GM23338 (cell line): ENCODE results near the gene PRPF18. TPM values are rescaled to one million over a fixed set of nuclear protein-coding genes. Genes with fewer than 3 reads are reported as not detected.

ENCODE experiments used
- ATAC-seq: fragments of 200-7000 bp; cut with Tn5 transposase; 3 replicates; pipeline ENCODE4 v1.9.1; 2020
- DNase-seq: peaks from one replicate; pipeline ENCODE4 v3.0.0-alpha.2; 2015; ENCODE audit warnings: low spot score
- H2AFZ ChIP-seq: fragments of 200-600 bp; sonication (generic); 2 replicates; pipeline ENCODE4 v1.8.0; 2016; ENCODE audit warnings: antibody characterized with exemption, mild to moderate bottlenecking, moderate library complexity
- H3F3A ChIP-seq: fragments of 200-600 bp; sonication (generic); replicated peaks from 2 replicates; pipeline ENCODE4 v1.8.0; 2017; ENCODE audit warnings: antibody characterized with exemption, mixed run types, low read depth
- H3K27ac ChIP-seq: fragments of 200-600 bp; sonication (generic); 2 replicates; pipeline ENCODE4 v1.6.1; 2016; ENCODE audit warnings: low read depth
- H3K27me3 ChIP-seq: fragments of 200-600 bp; sonication (generic); 2 replicates; pipeline ENCODE4 v1.8.0; 2016; ENCODE audit warnings: mild to moderate bottlenecking, mixed run types, moderate library complexity; ENCODE audit not compliant: insufficient read depth
- H3K36me3 ChIP-seq: fragments of 200-600 bp; sonication (generic); 2 replicates; pipeline ENCODE4 v1.8.0; 2016; ENCODE audit warnings: mild to moderate bottlenecking; ENCODE audit not compliant: insufficient read depth
- H3K4me1 ChIP-seq: fragments of 200-600 bp; sonication (generic); 2 replicates; pipeline ENCODE4 v1.8.0; 2016; ENCODE audit warnings: mild to moderate bottlenecking, moderate library complexity; ENCODE audit not compliant: insufficient read depth
- H3K4me2 ChIP-seq: fragments of 200-600 bp; sonication (generic); 2 replicates; pipeline ENCODE4 v1.7.1; 2017; ENCODE audit warnings: mixed run types
- H3K4me3 ChIP-seq: fragments of 200-600 bp; sonication (generic); 2 replicates; pipeline ENCODE4 v1.6.1; 2016; ENCODE audit warnings: mixed run types
- H3K79me2 ChIP-seq: fragments of 200-600 bp; sonication (generic); replicated peaks from 2 replicates; pipeline ENCODE4 v1.8.0; 2017; ENCODE audit warnings: mild to moderate bottlenecking; ENCODE audit not compliant: insufficient read depth
- H3K9me2 ChIP-seq: fragments of 200-600 bp; sonication (generic); 2 replicates; pipeline ENCODE4 v1.8.0; 2017; ENCODE audit not compliant: insufficient read depth
- H4K20me1 ChIP-seq: fragments of 200-600 bp; sonication (generic); replicated peaks from 2 replicates; pipeline ENCODE4 v1.8.0; 2017; ENCODE audit warnings: mild to moderate bottlenecking; ENCODE audit not compliant: insufficient read depth
- H3K27ac Mint-ChIP-seq: 2 replicates; pipeline ENCODE4 v1.8.0; 2020; ENCODE audit warnings: inconsistent platforms, mild to moderate bottlenecking, moderate library complexity, mixed read lengths
- H3K27me3 Mint-ChIP-seq: 3 replicates; pipeline ENCODE4 v1.8.0; 2022; ENCODE audit warnings: low read depth, mild to moderate bottlenecking, moderate library complexity, mixed read lengths, inconsistent platforms; ENCODE audit not compliant: insufficient read depth, poor library complexity
- H3K36me3 Mint-ChIP-seq: 3 replicates; pipeline ENCODE4 v1.8.0; 2021; ENCODE audit warnings: low read depth, mild to moderate bottlenecking, inconsistent platforms, moderate library complexity, mixed read lengths
- H3K4me1 Mint-ChIP-seq: 3 replicates; pipeline ENCODE4 v1.8.0; 2020; ENCODE audit warnings: mild to moderate bottlenecking, inconsistent platforms, mixed read lengths
- H3K4me3 Mint-ChIP-seq: 3 replicates; pipeline ENCODE4 v1.8.0; 2021; ENCODE audit warnings: moderate library complexity, mild to moderate bottlenecking, inconsistent platforms, mixed read lengths
- H3K9me3 Mint-ChIP-seq: 3 replicates; pipeline ENCODE4 v1.8.0; 2020; ENCODE audit warnings: moderate library complexity, mild to moderate bottlenecking, inconsistent platforms, mixed read lengths
- CREB1 ChIP-seq: fragments of 250-450 bp; sonication (Bioruptor Pico); IDR thresholded peaks from 2 replicates; pipeline ENCODE4 v1.5.0; 2020; ENCODE audit warnings: low read depth, mild to moderate bottlenecking, moderate library complexity
- EZH2 ChIP-seq: fragments of 200-600 bp; sonication (generic); IDR thresholded peaks from one replicate; pipeline ENCODE4 v1.8.0; 2017; ENCODE audit warnings: antibody characterized with exemption, mild to moderate bottlenecking, low read depth; ENCODE audit not compliant: unreplicated experiment
- EZH2phosphoT487 ChIP-seq: fragments of 200-600 bp; sonication (generic); IDR thresholded peaks from one replicate; pipeline ENCODE4 v1.8.1; 2018; ENCODE audit warnings: antibody characterized with exemption; ENCODE audit not compliant: unreplicated experiment
- NANOG ChIP-seq: IDR thresholded peaks from 2 replicates; pipeline ENCODE4 v1.6.1; 2016; ENCODE audit warnings: antibody characterized with exemption, borderline replicate concordance
- POLR2AphosphoS5 ChIP-seq: IDR thresholded peaks from 2 replicates; pipeline ENCODE4 v1.6.1; 2016; ENCODE audit warnings: antibody characterized with exemption, low read depth
- STAT1 ChIP-seq: IDR thresholded peaks from one replicate; pipeline ENCODE4 v1.6.1; 2016; ENCODE audit warnings: antibody characterized with exemption; ENCODE audit not compliant: unreplicated experiment
- long read RNA-seq: library from polyadenylated mRNA; unstranded; transcript quantifications from one replicate; pipeline ENCODE4 v2.0.0, GENCODE V29; 2020; ENCODE audit not compliant: unreplicated experiment
- polyA plus RNA-seq: library from polyadenylated mRNA; unstranded; fragments of >200 nt; fragmentation: Nextera tagmentation; extraction: Ambion mirVana; gene quantifications from 2 replicates; pipeline ENCODE4 v1.2.1, GENCODE V29; 2016
- total RNA-seq: library from RNA; depleted of rRNA; stranded (reverse); fragments of >200 nt; shearing (Covaris generic); gene quantifications from 2 replicates; pipeline ENCODE4 v1.2.3, GENCODE V29; 2014; rRNA removed
- TF ChIP-seq, protein P1 (sequence below), 2 experiments: fragments of 200-600 bp in 1 of 2; sonication (generic) in 1 of 2; conservative IDR thresholded peaks; 2 replicates each; pipeline versions ENCODE4 v1.5.1 to v1.6.1; 2016 to 2017; ENCODE audit warnings: antibody characterized with exemption in 2 of 2, low read depth in 2 of 2, mild to moderate bottlenecking in 2 of 2, moderate library complexity in 1 of 2
- TF ChIP-seq, protein P2 (sequence below): IDR thresholded peaks from 2 replicates; pipeline ENCODE4 v1.6.1; 2016; ENCODE audit warnings: antibody characterized with exemption
- TF ChIP-seq, protein P3 (sequence below): IDR thresholded peaks from one replicate; pipeline ENCODE4 v1.6.1; 2018; ENCODE audit warnings: antibody characterized with exemption; ENCODE audit not compliant: unreplicated experiment
- TF ChIP-seq, protein P4 (sequence below): fragments of 250-450 bp; sonication (Bioruptor Pico); IDR thresholded peaks from 2 replicates; pipeline ENCODE4 v1.5.0; 2020; ENCODE audit warnings: mild to moderate bottlenecking, moderate library complexity

PRPF18 gene, protein sequence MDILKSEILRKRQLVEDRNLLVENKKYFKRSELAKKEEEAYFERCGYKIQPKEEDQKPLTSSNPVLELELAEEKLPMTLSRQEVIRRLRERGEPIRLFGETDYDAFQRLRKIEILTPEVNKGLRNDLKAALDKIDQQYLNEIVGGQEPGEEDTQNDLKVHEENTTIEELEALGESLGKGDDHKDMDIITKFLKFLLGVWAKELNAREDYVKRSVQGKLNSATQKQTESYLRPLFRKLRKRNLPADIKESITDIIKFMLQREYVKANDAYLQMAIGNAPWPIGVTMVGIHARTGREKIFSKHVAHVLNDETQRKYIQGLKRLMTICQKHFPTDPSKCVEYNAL
- total RNA-seq (13.5 and 17.2 TPM in 2 replicates), polyA plus RNA-seq (12.4 and 15.1 TPM in 2 replicates)
- long read RNA-seq, transcript PRPF18-202 (10 exons, 1,717 nt), result major isoform, 8 of 12 reads
- long read RNA-seq, partial matches to known transcripts, result 3 of 12 reads
- long read RNA-seq, other reads (novel, unspliced or antisense), result 1 of 12 reads

DNA sequence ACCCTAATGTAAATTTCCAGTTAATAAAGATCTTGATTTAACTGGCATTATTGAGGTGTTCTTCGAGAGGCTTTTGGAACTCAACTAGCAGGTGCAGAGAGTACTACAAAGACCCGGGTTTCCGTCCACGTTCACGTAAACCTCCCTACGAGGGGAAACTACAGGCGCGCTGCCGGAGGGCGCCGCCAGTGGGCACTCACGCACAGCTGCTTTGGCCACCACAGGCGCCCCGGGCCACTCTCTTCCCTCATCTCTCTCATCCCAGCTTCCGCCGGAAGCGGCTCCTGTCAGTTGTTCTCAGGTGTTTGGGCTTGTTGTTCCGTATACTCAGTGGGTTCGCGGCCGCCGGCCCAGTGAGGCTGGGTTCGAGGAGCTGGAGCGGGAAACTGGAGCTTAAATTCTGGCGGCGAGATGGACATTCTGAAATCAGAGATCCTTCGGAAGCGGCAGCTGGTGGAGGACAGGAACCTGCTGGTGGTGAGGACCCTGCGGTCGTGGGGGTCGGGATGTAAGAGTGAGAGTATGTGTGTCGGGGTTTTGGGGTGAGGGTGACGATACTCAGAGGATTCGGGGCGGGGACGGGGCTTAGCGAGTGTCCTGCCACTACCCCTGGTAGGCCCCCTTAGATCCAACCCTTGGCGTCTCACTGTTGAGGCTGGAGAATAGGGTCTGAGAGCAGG lies at the start of gene PRPF18:
Gene PRPF18, plus strand, starts transcription at position 290 of the 680 bp plus-strand sequence. Its CDS starts 122 bp downstream, at position 412.
- H3K27ac ChIP-seq, result no peak within 1 kb of the TSS
- H3K27me3 ChIP-seq, result no peaks in the 10 kb centered on the region
- H3K36me3 Mint-ChIP-seq, result no peaks in the 10 kb centered on the region
- TF ChIP-seq EZH2, result no peak
- no peak for TF ChIP-seq EZH2phosphoT487
- peak; percentile 65 for TF ChIP-seq CREB1 (CRISPR knock-in tag)
- TF ChIP-seq, protein P1, sequence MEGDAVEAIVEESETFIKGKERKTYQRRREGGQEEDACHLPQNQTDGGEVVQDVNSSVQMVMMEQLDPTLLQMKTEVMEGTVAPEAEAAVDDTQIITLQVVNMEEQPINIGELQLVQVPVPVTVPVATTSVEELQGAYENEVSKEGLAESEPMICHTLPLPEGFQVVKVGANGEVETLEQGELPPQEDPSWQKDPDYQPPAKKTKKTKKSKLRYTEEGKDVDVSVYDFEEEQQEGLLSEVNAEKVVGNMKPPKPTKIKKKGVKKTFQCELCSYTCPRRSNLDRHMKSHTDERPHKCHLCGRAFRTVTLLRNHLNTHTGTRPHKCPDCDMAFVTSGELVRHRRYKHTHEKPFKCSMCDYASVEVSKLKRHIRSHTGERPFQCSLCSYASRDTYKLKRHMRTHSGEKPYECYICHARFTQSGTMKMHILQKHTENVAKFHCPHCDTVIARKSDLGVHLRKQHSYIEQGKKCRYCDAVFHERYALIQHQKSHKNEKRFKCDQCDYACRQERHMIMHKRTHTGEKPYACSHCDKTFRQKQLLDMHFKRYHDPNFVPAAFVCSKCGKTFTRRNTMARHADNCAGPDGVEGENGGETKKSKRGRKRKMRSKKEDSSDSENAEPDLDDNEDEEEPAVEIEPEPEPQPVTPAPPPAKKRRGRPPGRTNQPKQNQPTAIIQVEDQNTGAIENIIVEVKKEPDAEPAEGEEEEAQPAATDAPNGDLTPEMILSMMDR (conservative IDR thresholded peaks at IDR 0.05; ENCODE audit: low read depth in 2 of 2), result peak; percentile 87
- no peak for TF ChIP-seq STAT1
- TF ChIP-seq, protein P2, sequence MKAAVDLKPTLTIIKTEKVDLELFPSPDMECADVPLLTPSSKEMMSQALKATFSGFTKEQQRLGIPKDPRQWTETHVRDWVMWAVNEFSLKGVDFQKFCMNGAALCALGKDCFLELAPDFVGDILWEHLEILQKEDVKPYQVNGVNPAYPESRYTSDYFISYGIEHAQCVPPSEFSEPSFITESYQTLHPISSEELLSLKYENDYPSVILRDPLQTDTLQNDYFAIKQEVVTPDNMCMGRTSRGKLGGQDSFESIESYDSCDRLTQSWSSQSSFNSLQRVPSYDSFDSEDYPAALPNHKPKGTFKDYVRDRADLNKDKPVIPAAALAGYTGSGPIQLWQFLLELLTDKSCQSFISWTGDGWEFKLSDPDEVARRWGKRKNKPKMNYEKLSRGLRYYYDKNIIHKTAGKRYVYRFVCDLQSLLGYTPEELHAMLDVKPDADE, result peak; percentile 75
- TF ChIP-seq, protein P3, sequence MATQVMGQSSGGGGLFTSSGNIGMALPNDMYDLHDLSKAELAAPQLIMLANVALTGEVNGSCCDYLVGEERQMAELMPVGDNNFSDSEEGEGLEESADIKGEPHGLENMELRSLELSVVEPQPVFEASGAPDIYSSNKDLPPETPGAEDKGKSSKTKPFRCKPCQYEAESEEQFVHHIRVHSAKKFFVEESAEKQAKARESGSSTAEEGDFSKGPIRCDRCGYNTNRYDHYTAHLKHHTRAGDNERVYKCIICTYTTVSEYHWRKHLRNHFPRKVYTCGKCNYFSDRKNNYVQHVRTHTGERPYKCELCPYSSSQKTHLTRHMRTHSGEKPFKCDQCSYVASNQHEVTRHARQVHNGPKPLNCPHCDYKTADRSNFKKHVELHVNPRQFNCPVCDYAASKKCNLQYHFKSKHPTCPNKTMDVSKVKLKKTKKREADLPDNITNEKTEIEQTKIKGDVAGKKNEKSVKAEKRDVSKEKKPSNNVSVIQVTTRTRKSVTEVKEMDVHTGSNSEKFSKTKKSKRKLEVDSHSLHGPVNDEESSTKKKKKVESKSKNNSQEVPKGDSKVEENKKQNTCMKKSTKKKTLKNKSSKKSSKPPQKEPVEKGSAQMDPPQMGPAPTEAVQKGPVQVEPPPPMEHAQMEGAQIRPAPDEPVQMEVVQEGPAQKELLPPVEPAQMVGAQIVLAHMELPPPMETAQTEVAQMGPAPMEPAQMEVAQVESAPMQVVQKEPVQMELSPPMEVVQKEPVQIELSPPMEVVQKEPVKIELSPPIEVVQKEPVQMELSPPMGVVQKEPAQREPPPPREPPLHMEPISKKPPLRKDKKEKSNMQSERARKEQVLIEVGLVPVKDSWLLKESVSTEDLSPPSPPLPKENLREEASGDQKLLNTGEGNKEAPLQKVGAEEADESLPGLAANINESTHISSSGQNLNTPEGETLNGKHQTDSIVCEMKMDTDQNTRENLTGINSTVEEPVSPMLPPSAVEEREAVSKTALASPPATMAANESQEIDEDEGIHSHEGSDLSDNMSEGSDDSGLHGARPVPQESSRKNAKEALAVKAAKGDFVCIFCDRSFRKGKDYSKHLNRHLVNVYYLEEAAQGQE, result no peak
- TF ChIP-seq NANOG, result no peak
- peak; percentile 78 for TF ChIP-seq POLR2AphosphoS5
- TF ChIP-seq, protein P4, sequence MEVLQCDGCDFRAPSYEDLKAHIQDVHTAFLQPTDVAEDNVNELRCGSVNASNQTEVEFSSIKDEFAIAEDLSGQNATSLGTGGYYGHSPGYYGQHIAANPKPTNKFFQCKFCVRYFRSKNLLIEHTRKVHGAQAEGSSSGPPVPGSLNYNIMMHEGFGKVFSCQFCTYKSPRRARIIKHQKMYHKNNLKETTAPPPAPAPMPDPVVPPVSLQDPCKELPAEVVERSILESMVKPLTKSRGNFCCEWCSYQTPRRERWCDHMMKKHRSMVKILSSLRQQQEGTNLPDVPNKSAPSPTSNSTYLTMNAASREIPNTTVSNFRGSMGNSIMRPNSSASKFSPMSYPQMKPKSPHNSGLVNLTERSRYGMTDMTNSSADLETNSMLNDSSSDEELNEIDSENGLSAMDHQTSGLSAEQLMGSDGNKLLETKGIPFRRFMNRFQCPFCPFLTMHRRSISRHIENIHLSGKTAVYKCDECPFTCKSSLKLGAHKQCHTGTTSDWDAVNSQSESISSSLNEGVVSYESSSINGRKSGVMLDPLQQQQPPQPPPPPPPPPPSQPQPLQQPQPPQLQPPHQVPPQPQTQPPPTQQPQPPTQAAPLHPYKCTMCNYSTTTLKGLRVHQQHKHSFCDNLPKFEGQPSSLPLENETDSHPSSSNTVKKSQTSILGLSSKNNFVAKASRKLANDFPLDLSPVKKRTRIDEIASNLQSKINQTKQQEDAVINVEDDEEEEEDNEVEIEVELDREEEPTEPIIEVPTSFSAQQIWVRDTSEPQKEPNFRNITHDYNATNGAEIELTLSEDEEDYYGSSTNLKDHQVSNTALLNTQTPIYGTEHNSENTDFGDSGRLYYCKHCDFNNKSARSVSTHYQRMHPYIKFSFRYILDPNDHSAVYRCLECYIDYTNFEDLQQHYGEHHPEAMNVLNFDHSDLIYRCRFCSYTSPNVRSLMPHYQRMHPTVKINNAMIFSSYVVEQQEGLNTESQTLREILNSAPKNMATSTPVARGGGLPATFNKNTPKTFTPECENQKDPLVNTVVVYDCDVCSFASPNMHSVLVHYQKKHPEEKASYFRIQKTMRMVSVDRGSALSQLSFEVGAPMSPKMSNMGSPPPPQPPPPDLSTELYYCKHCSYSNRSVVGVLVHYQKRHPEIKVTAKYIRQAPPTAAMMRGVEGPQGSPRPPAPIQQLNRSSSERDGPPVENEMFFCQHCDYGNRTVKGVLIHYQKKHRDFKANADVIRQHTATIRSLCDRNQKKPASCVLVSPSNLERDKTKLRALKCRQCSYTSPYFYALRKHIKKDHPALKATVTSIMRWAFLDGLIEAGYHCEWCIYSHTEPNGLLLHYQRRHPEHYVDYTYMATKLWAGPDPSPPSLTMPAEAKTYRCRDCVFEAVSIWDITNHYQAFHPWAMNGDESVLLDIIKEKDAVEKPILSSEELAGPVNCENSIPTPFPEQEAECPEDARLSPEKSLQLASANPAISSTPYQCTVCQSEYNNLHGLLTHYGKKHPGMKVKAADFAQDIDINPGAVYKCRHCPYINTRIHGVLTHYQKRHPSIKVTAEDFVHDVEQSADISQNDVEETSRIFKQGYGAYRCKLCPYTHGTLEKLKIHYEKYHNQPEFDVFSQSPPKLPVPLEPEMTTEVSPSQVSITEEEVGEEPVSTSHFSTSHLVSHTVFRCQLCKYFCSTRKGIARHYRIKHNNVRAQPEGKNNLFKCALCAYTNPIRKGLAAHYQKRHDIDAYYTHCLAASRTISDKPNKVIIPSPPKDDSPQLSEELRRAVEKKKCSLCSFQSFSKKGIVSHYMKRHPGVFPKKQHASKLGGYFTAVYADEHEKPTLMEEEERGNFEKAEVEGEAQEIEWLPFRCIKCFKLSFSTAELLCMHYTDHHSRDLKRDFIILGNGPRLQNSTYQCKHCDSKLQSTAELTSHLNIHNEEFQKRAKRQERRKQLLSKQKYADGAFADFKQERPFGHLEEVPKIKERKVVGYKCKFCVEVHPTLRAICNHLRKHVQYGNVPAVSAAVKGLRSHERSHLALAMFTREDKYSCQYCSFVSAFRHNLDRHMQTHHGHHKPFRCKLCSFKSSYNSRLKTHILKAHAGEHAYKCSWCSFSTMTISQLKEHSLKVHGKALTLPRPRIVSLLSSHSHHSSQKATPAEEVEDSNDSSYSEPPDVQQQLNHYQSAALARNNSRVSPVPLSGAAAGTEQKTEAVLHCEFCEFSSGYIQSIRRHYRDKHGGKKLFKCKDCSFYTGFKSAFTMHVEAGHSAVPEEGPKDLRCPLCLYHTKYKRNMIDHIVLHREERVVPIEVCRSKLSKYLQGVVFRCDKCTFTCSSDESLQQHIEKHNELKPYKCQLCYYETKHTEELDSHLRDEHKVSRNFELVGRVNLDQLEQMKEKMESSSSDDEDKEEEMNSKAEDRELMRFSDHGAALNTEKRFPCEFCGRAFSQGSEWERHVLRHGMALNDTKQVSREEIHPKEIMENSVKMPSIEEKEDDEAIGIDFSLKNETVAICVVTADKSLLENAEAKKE, result no peak
- H3F3A ChIP-seq, result no peaks in the 10 kb centered on the region
- no peaks in the 10 kb centered on the region for H3K36me3 ChIP-seq
- H3K9me3 Mint-ChIP-seq, result no peaks in the 10 kb centered on the region
- peak within 1 kb of the TSS; percentile 75; the same call in 1 of the 2 replicates for H3K27ac Mint-ChIP-seq
- peaks cover 27% of the 10 kb centered on the region for H3K79me2 ChIP-seq
- peak within 1 kb of the TSS; percentile 91 for H3K4me2 ChIP-seq
- H4K20me1 ChIP-seq, result no peaks in the 10 kb centered on the region; the same call in 1 of the 2 replicates
- H3K4me3 ChIP-seq, result peak within 1 kb of the TSS; percentile 90
- H3K4me3 Mint-ChIP-seq, result peak within 1 kb of the TSS; percentile 100
- H3K4me1 ChIP-seq, result no peaks in the 10 kb centered on the region
- peaks cover 8% of the 10 kb centered on the region; the same call in 2 of the 3 replicates for H3K4me1 Mint-ChIP-seq
- H3K9me2 ChIP-seq, result no peaks in the 10 kb centered on the region
- H2AFZ ChIP-seq, result peak within 1 kb of the TSS; percentile 80
- DNase-seq, result peak; percentile 97
- peaks cover 8% of the 10 kb centered on the region for H3K27me3 Mint-ChIP-seq
- ATAC-seq, result peak; percentile 96
